NCI-H2107 treated with DMSO at 0.1 percent for 48 hours (cell line): ENCODE measurements around the gene CAPN5.
A peak's percentile ranks its signal among the peaks of the same experiment; 100 is the strongest.
"Not testable (repeated sequence)": the region's sequence is repeated elsewhere in the genome, so short reads cannot be mapped to it uniquely, and the experiment has no call there.

Source experiments
- DNase-seq: peaks from one replicate; lab custom pipeline; 2025; ENCODE audit not compliant: unreplicated experiment; lab: John Stamatoyannopoulos, UW

Gene CAPN5

DNA sequence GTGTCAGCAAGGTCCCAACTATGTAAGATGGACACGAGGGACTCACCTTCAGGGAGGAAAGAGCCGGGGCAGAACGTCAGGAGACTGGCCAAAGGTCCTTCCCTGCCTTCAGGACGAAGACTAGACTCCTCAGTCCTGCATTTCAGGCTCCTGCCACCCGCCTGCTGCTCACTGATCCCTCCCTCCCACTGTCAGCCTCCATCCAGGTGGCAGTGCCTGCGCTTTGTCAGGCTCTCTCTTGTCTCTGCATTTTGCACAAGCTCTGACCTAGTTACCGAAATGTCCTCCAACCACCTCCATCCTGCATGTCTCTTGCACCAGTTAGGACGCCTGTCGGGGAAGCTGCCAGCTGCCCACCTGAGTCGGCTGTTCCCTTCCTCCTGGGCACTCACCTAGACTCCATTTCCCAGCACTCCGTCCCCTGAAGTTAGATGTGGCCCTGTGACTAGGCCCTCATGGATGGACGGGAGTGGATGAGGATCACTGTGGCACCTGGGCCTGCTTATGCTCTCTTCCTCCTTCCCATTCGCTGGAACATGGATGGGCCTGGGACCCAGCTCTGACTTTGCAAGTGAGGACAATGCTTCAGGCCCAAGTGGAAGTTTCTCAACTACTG is 24.6 kb upstream of the CAPN5 start:
- DNase-seq: no peak

DNA sequence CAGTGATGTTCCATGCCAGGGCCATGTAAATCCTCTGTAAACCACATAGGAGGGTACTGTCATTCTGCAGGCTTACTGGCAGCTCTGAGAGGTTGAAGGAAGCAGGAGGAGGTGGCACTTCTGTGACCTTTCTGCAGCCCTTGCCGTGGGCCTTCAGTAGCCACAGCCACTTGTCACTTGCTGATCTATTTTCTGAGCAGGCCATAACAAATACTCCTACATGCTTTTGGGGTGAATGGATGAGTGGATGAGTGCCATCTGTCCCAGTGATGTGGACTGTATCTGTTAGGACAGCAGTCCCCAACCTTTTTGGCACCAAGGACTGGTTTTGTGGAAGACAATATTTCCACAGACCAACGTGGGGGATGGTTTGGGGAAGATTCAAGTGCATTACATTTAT is 22.4 kb upstream of the CAPN5 start:
- no peak for DNase-seq

DNA sequence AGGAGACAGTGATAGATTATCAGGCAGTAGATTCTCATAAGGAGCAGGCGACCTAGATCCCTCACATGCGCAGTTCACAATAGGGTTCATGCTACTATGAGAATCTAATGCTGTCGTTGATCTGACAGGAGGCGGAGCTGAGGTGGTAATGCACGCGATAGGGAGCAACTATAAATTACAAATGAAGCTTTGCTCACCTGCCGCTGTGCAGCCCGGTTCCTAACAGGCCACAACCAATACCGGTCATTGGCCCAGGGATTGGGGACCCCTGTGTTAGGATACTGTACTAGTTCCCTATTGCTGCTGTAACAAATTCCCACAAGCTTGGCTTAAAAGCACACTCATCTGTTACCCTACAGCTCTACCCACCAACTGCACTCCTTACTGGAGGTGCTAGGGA is 21.9 kb upstream of the CAPN5 start:
- DNase-seq: no peak

DNA sequence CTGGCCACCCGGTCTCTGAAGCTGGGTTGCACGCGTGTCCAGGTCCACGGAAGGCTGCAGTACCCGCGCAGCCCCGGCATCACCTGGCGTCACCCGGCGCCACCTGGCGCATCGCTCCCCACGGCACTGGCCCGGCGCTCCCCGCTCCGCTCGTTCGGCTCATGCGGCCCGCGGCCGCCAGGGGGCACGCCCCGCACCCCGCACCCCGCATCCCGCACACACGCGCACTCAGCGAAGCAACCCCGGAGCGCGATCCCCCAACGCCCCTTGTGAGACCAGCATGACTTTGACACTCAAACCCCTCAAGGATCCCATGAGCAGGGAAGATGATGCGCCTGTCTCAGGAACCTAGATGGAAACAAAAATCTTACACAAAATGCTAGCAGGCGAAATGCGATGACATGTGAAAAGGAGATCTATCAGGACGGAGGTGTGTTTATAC is 20.7 kb upstream of the CAPN5 start:
- DNase-seq: peak; percentile 46

DNA sequence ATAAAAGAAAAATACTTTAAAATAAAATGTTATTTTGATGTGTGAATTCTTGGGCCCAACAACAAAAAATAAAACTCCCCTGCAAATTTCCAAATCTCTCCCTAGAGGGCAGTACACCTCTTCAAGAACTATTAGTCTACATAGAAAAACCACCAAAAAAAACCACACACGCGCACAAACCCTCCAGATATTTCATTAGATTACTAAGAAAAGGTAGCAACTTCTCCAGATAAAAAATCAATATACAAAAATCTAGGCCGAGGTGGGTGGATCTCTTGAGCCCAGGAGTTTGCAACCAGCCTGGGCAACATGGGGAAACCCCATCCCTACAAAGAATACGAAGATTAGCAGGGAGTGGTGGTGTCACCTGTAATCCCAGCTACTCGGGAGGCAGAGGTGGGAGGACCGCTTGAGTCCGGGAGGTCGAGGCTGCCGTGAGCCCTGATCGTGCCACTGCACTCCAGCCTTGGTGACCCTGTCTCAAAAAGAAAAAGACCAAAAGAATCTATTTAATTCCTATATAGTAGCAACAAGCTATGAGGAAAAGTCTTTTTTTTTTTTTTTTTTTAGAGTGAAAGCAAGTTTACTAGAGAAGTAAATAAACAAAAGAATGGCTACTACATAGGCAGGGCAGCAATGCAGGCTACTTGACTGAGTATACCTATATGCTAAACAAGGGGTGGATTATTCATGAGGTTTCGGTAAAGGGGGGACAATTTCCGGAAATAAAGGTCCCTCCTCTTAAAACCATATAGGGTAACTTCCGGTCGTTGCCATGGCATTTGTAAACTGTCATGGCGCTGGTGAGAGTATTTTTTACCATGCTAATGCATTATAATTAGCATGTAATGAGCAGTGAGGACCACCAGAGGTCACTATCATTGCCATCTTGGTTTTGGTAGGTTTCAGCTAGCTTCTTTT is 19.5 kb upstream of the CAPN5 start:
- DNase-seq: peak; percentile 86

DNA sequence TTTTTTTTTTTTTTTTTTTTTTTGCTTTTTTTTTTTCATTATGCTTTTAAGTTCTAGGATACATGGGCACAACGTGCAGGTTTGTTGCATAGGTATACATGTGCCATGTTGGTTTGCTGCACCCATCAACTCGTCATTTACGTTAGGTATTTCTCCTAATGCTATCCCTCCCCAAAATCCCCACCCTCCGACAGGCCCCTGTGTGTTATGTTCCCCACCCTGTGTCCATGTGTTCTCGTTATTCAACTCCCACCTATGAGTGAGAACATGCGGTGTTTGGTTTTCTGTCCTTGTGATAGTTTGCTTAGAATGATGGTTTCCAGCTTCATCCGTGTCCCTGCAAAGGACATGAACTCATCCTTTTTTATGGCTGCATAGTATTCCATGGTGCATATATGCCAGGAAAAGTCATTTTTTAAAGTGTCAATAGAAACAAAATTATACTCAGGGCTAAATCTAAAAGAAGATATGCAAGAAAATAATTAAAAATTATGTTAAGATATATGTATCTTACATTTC is 18.8 kb upstream of the CAPN5 start:
- DNase-seq: not testable (repeated sequence)

DNA sequence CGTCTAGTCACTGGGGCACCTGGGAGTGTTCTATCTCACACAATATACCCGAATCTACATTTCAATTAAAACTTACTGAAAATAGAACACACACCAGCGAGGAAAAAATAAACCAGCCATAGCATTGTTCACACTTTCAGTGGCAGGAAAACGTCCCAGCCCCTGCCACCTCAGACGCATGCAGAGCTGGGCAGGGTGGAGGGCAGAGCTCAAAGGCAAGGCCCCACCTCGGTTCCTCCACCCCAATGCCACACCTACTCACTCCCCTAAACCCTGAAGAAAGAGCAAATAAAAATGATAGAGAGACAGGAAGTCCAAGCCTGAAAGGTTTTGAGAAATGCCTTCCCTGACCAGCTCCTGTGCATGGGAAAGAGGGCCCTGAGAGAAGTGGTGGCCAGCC is 17.7 kb upstream of the CAPN5 start:
- DNase-seq: no peak

DNA sequence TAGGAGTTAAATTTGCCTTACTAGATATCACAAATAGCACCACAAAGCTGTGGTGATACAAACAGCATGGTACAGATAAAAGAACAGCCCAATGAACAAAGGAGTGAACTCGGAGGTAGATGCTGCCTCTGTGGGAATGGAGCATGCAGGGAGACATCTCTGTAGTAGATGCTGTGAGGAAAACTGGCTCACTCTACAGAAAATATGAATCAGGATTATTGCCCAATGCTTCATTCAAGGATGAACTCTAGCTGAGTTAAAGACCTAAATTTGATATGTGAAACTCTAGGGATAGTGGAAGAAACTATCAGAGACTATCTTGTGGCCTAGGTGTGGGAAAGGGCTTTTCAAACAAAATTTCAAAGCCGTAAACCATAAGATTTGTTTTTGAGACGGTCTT is 15.3 kb upstream of the CAPN5 start:
- no peak for DNase-seq

DNA sequence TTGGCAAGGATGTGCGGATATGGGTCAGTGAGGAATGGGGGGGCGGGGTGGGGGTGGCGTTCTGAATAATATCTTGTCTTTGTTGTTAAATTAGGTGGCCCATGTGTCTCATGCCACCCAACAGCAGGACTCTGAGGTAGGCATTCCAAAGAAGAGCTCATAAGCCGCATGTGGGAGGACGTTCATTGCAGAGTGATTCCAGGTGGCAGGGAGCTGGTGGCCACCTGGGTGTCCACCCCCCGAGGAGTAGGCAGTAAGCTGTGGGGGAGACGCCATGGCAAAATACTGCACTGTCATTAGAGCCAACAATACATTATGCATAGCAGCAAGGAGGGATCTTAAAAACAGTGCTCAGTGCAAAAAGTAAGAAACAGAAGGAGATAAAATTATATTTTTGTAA is 14.3 kb upstream of the CAPN5 start:
- no peak for DNase-seq

DNA sequence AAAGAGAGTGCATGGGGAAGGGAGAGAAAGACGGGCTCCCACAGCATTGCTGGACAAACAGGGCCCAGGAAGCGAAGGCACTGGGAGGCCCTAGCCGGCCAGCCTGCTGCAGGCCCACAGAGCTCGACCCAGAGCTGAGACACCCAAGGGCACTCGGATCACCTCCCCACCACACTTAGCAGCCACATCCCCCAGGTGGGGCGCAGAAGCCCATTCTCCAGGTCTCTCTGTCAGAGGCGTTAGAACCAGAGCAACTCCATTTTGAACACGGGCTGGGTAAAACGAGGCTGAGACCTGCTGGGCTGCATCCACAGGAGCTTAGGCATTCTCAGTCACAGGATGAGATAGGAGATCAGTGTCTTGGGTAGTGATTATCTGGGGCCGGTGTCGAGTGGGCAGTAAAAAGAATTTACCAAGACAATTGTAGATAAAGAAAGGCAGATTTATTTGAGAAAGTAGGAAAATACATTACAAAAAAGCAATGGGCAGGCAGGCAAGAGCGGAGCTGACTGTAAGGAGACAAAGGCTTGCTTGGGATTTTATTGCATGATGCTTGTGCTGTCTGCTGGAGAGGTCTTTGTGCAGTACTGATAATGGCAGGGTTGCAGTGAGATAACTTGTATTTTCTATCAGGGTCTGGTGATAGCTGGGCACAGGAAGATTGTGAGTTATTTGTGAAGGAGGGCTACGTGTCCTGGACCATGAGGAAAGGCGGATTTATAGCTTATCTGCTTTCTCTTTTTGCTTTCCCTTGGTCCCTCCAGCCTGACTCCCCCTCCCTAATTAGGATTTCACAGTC is 13.4 kb upstream of the CAPN5 start:
- no peak for DNase-seq

DNA sequence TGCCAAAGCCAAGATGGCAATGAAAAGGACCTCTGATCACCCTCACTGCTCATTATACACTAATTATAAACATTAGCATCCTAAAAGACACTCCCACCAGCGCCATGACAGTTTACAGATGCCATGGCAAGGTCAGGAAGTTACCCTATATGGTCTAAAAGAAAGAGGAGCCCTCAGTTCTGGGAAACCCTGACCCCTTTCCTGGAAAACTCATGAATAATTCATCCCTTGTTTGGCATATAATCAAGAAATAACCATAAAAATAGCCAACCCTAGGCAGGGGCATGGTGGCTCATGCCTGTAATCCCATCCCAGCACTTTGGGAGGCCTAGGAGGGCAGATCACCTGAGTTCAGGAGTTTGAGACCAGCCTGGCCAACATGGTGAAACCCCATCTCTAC is 12.7 kb upstream of the CAPN5 start:
- no peak for DNase-seq

DNA sequence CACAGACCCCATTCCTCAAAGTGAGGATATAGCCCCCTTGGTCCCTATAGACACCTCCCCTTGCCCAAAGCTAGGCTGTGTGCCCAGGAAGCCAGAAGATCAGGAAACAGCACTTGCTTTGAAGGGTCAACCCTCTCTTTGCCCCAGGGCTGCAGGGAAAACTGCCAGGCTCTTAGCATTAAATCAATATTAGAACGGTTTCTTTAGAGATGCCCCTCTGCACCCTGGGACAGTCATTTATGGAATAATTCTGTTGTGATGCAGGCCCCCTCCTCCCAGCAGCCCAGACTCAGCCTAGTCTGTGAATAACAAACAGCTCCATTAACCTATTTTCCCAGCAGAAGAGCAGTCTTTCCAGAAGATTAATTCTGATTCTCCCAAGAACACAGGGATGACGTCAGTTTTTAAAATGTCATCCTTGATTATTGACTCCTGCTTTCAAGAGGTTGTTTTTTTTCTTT is 11.6 kb upstream of the CAPN5 start:
- DNase-seq: no peak

DNA sequence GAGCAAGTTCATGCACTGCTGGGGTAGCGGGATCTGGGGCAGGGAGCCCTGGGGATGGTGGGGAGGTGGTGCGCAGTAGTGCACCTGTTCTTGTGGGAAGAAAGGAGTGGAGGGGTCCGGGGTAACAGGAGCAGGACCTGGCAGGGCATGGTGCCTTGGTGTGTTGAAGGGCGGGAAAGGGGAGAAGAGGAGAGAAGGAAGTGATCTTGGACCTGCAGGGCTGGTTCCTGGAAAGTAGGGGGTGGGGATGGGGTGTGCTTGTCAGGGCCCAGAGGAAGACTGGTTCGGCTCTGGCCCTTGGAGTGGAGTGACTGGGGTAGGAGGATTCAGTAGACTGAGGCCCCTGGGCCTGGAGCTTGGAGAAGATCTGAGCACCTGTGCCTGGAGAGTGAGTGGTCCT is 10.9 kb upstream of the CAPN5 start:
- DNase-seq: no peak

DNA sequence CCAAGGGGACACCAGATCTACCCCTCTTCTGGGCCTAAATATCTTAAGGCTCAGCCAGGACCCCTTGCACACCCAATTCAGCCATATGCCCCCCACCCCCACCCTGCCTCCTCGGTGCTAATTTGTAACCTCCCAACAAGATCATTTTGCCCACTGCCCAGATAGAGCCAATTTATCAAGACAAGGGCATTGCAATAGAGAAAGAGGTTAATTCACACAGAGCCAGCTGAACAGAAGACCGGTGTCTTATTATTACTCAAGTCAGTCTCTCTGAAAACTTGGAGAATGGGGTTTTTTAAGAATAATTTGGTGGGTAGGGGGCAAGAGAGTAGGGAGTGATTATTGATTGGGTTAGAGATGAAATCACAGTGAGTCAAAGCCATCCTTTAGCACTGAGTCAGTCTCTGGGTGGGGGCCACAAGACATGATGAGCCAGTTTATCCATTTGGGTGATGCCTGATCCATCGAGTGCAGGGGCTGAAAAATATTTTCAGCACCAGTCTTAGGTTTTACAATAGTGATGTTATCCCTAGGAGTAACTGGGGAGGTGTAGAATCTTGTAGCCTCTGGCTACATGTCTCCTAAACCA is 9.9 kb upstream of the CAPN5 start:
- DNase-seq: no peak

DNA sequence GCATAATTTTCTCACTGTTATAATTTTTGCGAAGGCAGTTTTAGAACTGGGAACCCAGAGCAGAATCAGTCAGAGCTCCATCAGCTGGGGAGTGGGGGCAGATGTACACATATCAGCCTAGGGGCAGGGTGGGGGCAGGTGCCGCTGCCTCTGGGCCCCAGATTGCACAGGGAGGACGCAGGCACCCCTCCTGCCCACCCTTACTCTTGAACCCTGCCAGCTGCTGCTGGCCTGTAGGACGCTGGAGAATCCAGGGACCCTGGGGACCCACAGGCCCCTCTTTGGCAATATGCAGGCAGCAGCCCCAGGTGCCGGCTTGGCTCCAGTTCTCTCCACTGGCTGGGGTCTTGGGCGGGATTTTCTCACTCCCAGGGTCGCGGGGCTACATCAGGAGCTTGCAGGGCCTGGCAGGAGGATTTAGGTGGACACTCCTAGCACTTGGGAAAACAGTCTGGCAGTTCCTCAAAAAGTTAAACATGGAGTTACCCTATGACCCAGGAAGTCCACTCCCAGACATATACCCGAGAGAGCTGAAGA is 8.8 kb upstream of the CAPN5 start:
- DNase-seq: no peak

DNA sequence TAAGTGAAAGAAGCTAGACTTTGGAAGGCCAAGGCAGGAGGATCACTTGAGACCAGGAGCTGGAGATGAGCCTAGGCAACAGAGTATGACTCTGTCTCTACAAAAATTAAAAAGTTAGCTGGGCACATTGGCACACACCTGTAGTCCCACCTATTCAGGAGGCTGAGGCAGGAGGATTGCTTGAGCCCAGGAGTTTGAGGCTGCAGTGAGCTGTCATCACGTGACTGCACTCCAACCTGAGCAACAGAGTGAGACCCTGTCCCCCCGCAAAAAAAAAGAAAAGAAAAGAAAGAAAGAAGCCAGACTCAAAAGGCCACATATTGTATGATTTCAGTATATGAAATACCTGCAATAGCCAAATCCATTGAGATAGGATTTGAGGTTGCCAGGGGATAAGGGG is 7.9 kb upstream of the CAPN5 start:
- no peak for DNase-seq

DNA sequence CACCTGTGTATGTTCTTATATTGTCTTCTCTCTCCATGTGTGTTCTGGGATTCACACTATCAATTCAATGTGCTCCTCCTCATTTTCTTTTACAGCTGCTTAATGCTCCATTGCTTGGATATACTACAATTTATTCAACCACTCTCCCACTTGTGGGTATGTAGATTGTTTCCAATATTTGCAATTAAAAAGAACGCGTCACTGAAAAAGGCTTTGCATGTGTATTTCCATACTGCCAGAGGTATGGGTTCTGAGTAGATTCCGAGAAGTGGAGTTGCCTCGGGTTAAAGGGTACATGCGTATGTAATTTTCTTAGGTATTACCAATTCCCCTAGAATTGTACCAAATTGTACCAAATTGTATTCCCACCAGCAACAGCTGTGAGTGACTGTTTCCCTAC is 7.0 kb upstream of the CAPN5 start:
- DNase-seq: no peak

DNA sequence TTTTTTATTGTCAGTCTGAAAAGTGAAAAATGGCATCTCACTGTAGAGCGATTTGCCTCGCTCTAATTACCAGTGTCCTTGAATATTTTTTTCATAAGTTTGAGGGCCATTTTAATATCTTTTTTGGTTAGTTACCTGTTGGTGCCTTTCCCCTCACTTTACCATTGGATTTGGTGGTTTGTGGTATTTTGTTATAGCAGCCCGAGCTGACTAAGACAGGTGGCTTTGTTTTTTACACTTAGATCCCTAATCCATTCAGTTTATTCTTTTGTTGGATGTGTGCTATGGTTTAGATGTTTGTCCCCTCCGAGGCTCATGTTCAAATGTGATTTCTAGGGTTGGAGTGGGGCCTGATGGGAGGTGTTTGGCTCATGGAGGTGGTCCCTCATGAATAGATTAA is 6.5 kb upstream of the CAPN5 start:
- no peak for DNase-seq

DNA sequence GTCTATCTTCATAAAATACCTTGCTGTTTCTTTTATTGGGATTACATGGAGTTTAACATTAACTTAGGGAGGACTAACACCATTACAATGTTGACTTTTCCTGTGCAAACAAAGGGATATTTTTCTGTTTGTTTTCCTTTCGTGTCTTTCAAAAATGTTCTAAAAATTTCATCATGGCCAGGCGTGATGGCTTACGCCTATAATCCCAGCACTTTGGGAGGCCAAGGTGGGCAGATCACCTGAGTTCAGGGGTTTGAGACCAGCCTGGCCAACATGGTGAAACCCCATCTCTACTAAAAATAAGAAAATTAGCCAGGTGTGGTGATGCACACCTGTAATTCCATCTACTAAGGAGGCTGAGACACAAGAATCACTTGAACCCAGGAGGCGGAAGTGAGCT is 5.5 kb upstream of the CAPN5 start:
- not testable (repeated sequence) for DNase-seq

DNA sequence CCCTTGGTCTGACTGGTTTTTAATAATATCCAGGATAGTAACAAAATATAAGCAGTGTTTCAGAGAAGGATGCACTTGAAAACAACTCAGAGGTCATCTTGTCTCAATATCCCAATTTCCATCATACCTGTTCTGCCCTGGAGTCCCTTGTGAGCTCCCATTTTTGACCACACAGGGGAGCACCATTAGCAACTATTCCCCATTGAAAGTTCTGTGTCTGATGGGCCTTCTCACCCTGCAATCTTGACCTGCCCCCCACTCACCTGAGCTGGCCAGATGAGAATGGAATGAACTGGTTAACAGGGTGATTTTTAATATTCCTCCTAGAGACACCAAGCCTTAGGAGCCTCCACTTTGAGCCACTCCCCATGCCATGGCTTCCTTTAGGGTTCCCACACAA is 3.8 kb upstream of the CAPN5 start:
- no peak for DNase-seq

DNA sequence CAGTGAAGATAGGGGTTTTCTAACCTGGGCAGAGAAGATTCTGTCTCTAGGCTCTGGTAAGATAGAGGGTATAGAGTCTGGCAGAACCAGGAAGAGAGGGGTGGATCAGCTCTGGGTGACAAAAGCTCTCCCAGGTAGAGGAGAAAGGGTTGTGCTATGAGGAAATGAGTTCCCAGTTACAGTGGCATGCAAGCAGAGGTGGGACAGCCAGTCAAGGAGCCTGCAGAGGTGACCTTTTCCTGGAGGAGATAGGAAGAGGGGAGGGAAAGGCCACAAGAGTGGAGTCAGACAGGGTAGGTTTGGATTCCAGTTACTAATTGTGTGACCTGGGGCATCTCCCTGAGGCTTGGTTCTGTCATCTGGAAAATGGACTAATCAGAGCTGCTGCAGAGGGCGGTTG is 3.4 kb upstream of the CAPN5 start:
- no peak for DNase-seq
